OCI-LY1 (cell line): ENCODE results near the gene OFD1.

Experiments
- EZH2 ChIP-seq: fragments of 200-600 bp; sonication (generic), shearing (Covaris generic); IDR thresholded peaks from 2 replicates; pipeline ENCODE4 v1.8.0; 2017; ENCODE audit warnings: borderline replicate concordance, mixed run types, mild to moderate bottlenecking, antibody characterized with exemption, low read length, moderate library complexity, mixed read lengths
- TF ChIP-seq, protein P1 (sequence below): fragments of 200-600 bp; sonication (generic), shearing (Covaris generic); IDR thresholded peaks from 2 replicates; pipeline ENCODE4 v1.5.1; 2017; ENCODE audit warnings: mild to moderate bottlenecking, antibody characterized with exemption, low read length, moderate library complexity, mixed read lengths

- TF ChIP-seq, protein P1, sequence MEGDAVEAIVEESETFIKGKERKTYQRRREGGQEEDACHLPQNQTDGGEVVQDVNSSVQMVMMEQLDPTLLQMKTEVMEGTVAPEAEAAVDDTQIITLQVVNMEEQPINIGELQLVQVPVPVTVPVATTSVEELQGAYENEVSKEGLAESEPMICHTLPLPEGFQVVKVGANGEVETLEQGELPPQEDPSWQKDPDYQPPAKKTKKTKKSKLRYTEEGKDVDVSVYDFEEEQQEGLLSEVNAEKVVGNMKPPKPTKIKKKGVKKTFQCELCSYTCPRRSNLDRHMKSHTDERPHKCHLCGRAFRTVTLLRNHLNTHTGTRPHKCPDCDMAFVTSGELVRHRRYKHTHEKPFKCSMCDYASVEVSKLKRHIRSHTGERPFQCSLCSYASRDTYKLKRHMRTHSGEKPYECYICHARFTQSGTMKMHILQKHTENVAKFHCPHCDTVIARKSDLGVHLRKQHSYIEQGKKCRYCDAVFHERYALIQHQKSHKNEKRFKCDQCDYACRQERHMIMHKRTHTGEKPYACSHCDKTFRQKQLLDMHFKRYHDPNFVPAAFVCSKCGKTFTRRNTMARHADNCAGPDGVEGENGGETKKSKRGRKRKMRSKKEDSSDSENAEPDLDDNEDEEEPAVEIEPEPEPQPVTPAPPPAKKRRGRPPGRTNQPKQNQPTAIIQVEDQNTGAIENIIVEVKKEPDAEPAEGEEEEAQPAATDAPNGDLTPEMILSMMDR = no peak
- TF ChIP-seq EZH2 = no peak
Observed at GRCh38 chrX:13786048-13786447, 51.5 kb downstream of the OFD1 start.
